Loucy (cell line): Measurements from ENCODE around the gene SPINT1.

Experiments used
- H2AFZ ChIP-seq: fragments of 200-600 bp; sonication (generic); 2 replicates; pipeline ENCODE4 v1.6.0; 2016; ENCODE audit warnings: antibody characterized with exemption, mild to moderate bottlenecking, low read length, moderate library complexity
- H3F3A ChIP-seq: fragments of 200-600 bp; 2 replicates; pipeline ENCODE4 v1.6.0; 2016; ENCODE audit warnings: antibody characterized with exemption, low read depth, mild to moderate bottlenecking
- H3K27me3 ChIP-seq: fragments of 200-600 bp; sonication (generic); 2 replicates; pipeline ENCODE4 v1.6.1; 2014; ENCODE audit warnings: low read length, mild to moderate bottlenecking; ENCODE audit not compliant: insufficient read depth, poor library complexity, severe bottlenecking
- H3K36me3 ChIP-seq: fragments of 200-600 bp; sonication (generic); 2 replicates; pipeline ENCODE4 v1.6.1; 2016; ENCODE audit warnings: low read length; ENCODE audit not compliant: insufficient read depth
- H3K4me1 ChIP-seq: fragments of 200-600 bp; sonication (generic); 2 replicates; pipeline ENCODE4 v1.5.1; 2014; ENCODE audit warnings: low read length, mild to moderate bottlenecking; ENCODE audit not compliant: insufficient read depth, poor library complexity, severe bottlenecking
- H3K4me2 ChIP-seq: fragments of 200-600 bp; sonication (generic); 2 replicates; pipeline ENCODE4 v1.6.0; 2014; ENCODE audit warnings: antibody characterized with exemption, low read length, low read depth, mild to moderate bottlenecking; ENCODE audit not compliant: poor library complexity, severe bottlenecking
- H3K4me3 ChIP-seq: fragments of 200-600 bp; sonication (generic); 2 replicates; pipeline ENCODE4 v1.5.1; 2014; ENCODE audit warnings: low read length, mild to moderate bottlenecking, mixed read lengths; ENCODE audit not compliant: poor library complexity, severe bottlenecking
- H3K79me2 ChIP-seq: fragments of 200-600 bp; sonication (generic); 2 replicates; pipeline ENCODE4 v1.6.1; 2014; ENCODE audit warnings: low read length; ENCODE audit not compliant: insufficient read depth
- H3K9ac ChIP-seq: fragments of 200-600 bp; sonication (generic); 2 replicates; pipeline ENCODE4 v1.6.0; 2014; ENCODE audit warnings: mild to moderate bottlenecking, low read depth, low read length, moderate library complexity; ENCODE audit not compliant: poor library complexity, severe bottlenecking
- H3K9me2 ChIP-seq: fragments of 200-600 bp; sonication (generic); replicated peaks from 2 replicates; pipeline ENCODE4 v1.6.1; 2016; ENCODE audit warnings: low read depth, low read length, mixed read lengths
- H3K9me3 ChIP-seq: fragments of 200-600 bp; sonication (generic); 2 replicates; pipeline ENCODE4 v1.6.1; 2014; ENCODE audit warnings: mild to moderate bottlenecking, antibody characterized with exemption, low read length, low read depth; ENCODE audit not compliant: insufficient read depth
- H4K20me1 ChIP-seq: fragments of 200-600 bp; sonication (generic); 2 replicates; pipeline ENCODE4 v1.6.0; 2014; ENCODE audit warnings: antibody characterized with exemption, low read length, mild to moderate bottlenecking; ENCODE audit not compliant: insufficient read depth, poor library complexity, severe bottlenecking
- EZH2phosphoT487 ChIP-seq: fragments of 200-600 bp; IDR thresholded peaks from 2 replicates; pipeline ENCODE4 v1.6.1; 2018; ENCODE audit warnings: antibody characterized with exemption, mild to moderate bottlenecking, moderate library complexity, borderline replicate concordance
- TF ChIP-seq, protein P1 (sequence below): fragments of 200-600 bp; sonication (generic); conservative IDR thresholded peaks from 2 replicates; pipeline ENCODE4 v1.5.1; 2014; ENCODE audit warnings: mild to moderate bottlenecking, antibody characterized with exemption, low read length

The SPINT1 gene

GRCh38 chr15:40829115-40829514 lies 14.7 kb upstream of the SPINT1 start:
- no peak overlapping the region for H2AFZ ChIP-seq
- H3K9ac ChIP-seq = no peak overlapping the region
- H3K4me2 ChIP-seq = no peak overlapping the region
- TF ChIP-seq, protein P1, sequence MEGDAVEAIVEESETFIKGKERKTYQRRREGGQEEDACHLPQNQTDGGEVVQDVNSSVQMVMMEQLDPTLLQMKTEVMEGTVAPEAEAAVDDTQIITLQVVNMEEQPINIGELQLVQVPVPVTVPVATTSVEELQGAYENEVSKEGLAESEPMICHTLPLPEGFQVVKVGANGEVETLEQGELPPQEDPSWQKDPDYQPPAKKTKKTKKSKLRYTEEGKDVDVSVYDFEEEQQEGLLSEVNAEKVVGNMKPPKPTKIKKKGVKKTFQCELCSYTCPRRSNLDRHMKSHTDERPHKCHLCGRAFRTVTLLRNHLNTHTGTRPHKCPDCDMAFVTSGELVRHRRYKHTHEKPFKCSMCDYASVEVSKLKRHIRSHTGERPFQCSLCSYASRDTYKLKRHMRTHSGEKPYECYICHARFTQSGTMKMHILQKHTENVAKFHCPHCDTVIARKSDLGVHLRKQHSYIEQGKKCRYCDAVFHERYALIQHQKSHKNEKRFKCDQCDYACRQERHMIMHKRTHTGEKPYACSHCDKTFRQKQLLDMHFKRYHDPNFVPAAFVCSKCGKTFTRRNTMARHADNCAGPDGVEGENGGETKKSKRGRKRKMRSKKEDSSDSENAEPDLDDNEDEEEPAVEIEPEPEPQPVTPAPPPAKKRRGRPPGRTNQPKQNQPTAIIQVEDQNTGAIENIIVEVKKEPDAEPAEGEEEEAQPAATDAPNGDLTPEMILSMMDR = no peak
- no peak for TF ChIP-seq EZH2phosphoT487
- no peak overlapping the region for H3K4me3 ChIP-seq
- H4K20me1 ChIP-seq = no peaks in the 10 kb centered on the region
- H3K4me1 ChIP-seq = no peaks in the 10 kb centered on the region
- no peaks in the 10 kb centered on the region for H3K36me3 ChIP-seq
- H3K9me2 ChIP-seq = no peaks in the 10 kb centered on the region
- no peaks in the 10 kb centered on the region for H3K27me3 ChIP-seq
- H3F3A ChIP-seq = no peaks in the 10 kb centered on the region
- no peaks in the 10 kb centered on the region for H3K9me3 ChIP-seq
- H3K79me2 ChIP-seq = no peaks in the 10 kb centered on the region

DNA sequence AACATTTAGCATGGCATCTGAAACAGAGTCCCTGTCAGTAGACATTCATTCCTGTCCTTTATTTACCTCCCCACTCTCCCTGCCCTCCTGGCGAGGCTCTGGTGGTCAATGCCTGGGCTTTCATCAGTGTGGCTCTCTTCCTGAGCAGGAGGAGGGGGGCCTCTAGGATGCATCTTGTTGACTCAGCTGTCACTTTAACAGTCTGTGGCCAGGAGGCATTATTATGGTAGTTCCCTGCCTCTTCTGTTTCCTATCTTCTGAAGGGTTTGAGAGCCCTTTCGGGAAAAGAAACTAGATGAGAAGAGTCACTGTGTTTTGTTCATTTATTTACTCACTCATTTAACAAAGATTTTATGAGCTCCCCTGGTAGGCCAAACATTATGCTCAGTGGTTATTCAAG lies 13.0 kb upstream of the SPINT1 start:
- no peaks in the 10 kb centered on the region for H3F3A ChIP-seq
- H2AFZ ChIP-seq = no peak overlapping the region
- TF ChIP-seq, protein P1 = no peak
- no peak for TF ChIP-seq EZH2phosphoT487
- no peak overlapping the region for H3K4me2 ChIP-seq
- no peaks in the 10 kb centered on the region for H3K9me3 ChIP-seq
- no peaks in the 10 kb centered on the region for H3K9me2 ChIP-seq
- H3K9ac ChIP-seq = no peak overlapping the region
- H4K20me1 ChIP-seq = no peaks in the 10 kb centered on the region
- no peak overlapping the region for H3K4me3 ChIP-seq
- no peaks in the 10 kb centered on the region for H3K79me2 ChIP-seq
- no peaks in the 10 kb centered on the region for H3K4me1 ChIP-seq
- no peaks in the 10 kb centered on the region for H3K36me3 ChIP-seq
- no peaks in the 10 kb centered on the region for H3K27me3 ChIP-seq

- no peaks in the 10 kb centered on the region for H4K20me1 ChIP-seq
- H3K36me3 ChIP-seq = no peaks in the 10 kb centered on the region
- H3K79me2 ChIP-seq = no peaks in the 10 kb centered on the region
- no peaks in the 10 kb centered on the region for H3K9me2 ChIP-seq
- no peaks in the 10 kb centered on the region for H3F3A ChIP-seq
- no peak overlapping the region for H2AFZ ChIP-seq
- TF ChIP-seq, protein P1 = no peak
- TF ChIP-seq EZH2phosphoT487 = no peak
- no peak overlapping the region for H3K4me2 ChIP-seq
- H3K27me3 ChIP-seq = no peaks in the 10 kb centered on the region
- H3K4me1 ChIP-seq = no peaks in the 10 kb centered on the region
- H3K9me3 ChIP-seq = no peaks in the 10 kb centered on the region
- H3K9ac ChIP-seq = no peak overlapping the region
- H3K4me3 ChIP-seq = no peak overlapping the region
Measured at GRCh38 chr15:40831861-40832260, 12.0 kb upstream of the SPINT1 start.
